G401 (cell line): Measurements from ENCODE around the gene ZPR1. TPM values are rescaled to one million over a fixed set of nuclear protein-coding genes. Genes with fewer than 3 reads are reported as not detected.
A peak's percentile ranks its signal among the peaks of the same experiment; 100 is the strongest.
"Not testable (repeated sequence)": the region's sequence is repeated elsewhere in the genome, so short reads cannot be mapped to it uniquely, and the experiment has no call there.

ENCODE experiments used
- DNase-seq: peaks from one replicate; pipeline ENCODE4 v3.0.0-alpha.2; 2015; ENCODE audit warnings: low spot score
- in situ Hi-C: cut with HindIII; loops from 2 replicates; pipeline ENCODE4 v1.10.0; 2016; ENCODE audit warnings: low sequenced_read_pairs, mixed read lengths
- total RNA-seq: library from RNA; depleted of rRNA; stranded (reverse); fragments of >200 nt; shearing (Covaris generic); gene quantifications from 2 replicates; pipeline ENCODE4 v1.2.3, GENCODE V29; 2014

The ZPR1 gene
- total RNA-seq, 1 experiment from 2014 or later, result 35.9 TPM

DNA sequence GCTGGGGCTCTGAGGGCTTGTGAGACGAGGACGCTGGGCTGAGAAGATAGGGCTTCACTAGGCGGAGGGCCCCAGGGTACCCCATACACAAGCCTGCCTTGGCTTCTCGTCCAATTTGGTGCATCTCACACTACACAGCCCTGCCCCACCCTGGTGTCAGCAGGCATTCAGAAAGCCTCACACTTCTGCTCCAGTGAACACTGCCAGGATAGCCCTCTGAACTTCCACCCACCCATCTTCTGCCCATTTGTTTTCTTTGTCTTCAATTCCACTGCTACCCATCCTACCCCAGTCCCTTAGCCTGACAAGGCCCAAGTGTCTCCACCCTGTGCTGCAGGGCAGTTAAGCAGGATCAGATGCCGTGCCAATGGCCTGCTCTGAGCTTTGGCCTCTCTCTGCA is 13.2 kb downstream of the ZPR1 start:
- in situ Hi-C loops, result no loop called here
- no peak for DNase-seq

- no peak for DNase-seq
- in situ Hi-C loops, result no loop called here
Observed at GRCh38 chr11:116773203-116774097, 14.4 kb downstream of the ZPR1 start.

DNA sequence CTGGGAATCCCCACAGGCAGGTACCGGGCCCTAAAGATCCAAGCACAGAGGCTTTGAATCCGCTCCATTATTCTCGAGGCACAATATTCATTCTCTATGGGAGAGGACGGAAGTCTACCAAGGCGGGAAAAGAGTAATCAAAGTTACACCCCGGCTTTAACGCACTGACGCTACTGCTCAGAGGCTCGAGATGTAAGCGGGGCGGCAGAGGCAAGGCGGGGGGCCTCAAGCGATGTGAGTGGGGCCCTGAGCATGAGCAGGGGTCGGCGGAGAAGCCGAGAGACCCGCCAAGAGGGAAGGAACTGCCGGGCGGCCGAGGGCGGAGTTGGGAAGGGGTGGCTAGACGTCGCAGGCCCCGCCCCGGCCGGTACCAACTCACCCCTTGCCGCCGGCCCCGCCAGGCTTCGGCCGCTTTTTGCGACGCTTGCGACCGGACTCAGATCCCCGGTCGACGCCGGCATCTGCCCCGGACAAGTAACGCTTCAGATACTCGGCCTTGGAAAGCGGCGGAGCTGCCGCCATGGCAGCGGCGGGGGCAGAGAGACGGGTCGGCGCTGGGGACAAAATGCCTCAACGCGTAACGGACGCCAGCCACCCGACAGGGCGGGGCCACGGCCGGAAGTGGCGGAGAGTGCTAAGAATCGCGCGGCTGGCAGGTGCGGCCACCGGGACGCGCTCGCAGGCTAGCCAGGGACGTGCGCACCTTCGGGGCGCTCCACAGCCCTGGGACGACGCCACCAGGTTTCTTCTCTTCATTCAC is 15.2 kb downstream of the ZPR1 start, which contains the start of gene BUD13:
BUD13 (minus strand) TSS at position 545 of the 760 bp plus-strand sequence; CDS start at position 522, 23 bp downstream.
- in situ Hi-C loops, result no loop called here
- DNase-seq, result peak; percentile 86

DNA sequence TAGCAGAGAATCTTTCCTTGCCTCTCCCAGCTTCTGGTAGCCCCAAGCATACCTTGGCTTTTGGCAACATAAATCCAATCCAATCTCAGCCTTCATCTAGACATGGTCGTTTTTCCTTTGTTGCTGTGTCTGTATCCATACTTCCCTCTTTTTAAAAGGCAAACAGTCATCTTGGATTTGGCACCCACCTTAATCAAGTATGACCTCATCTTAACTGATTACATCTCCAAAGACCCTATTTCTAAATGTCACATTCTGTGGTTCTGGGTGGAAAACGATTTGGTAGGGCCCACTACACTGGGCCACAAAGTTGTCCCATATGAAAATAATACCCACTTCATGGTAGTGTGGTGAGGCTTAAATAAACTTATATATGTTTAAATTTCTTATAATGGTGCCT is 15.9 kb downstream of the ZPR1 start:
- in situ Hi-C loops, result no loop called here

GRCh38 chr11:116762132-116762531 is 25.7 kb downstream of the ZPR1 start:
- in situ Hi-C loops, result no loop called here
- no peak for DNase-seq

More for the DNA sequence above, 15.9 kb downstream of the ZPR1 start:
- no peak for DNase-seq

DNA sequence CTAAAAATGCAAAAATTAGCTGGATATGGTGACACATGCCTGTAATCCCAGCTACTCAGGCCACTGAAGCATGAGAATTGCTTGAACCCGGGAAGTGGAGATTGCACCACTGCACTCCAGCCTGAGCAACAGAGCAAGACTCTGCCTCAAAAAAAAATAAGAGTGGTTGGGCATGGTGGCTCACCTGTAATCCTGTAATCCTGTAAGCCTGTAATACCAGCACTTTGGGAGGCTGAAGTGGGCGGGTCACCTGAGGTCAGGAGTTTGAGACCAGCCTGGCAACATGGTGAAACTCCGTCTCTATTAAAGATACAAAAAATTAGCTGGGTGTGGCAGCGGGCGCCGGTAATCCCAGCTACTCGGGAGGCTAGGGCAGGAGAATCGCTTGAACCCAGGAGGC is 31.8 kb downstream of the ZPR1 start:
- in situ Hi-C loops, DNase-seq: not testable (repeated sequence)

DNA sequence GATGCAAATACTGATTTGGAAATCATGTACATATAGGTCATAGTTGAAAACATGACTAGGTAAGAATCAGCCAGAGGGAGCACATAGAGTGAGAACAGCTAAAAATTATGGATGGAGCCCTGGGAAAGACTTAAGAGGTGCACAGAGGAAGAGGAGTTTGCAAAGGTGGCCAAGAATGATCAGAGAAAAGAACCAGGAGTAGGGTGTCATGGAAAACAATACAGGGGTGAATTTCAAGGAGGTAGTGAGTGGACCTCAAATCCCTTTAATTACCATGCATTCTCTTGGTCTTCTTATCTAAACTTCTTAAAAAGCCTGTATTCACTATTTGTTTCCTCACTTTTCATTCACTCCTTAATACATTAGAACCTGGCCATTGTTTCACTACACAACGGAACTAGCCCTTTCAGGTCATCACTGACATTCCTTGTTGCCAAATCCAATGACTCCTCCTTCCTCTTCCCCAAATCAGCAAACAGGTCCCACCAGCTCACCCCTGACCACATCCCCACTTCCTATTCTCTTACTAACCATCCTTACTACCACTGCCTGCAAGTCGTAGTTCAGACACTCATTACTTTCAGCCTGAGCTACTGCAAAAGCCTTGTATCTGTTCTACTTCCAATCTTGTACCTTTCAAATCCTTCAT is 37.6 kb downstream of the ZPR1 start:
- no peak for DNase-seq
- in situ Hi-C loops, result no loop called here

DNA sequence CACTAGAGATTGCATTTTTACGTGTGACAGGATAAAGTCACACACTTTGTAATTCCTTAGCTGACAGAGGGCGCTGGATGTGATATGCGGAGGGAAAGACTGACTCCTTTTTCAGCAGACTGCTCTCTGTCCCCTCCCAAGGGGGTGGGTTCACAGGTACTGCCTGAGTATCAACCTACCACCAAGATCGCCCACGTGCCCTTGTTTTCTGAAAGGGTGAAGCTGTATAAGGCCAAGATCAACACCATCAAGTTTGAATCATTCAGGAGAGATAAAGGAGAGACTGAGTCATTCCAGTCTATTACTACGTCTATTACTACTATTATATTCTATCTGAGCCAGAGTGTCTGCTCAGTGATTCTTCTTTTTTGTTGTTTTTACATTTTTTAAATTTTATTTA is 45.7 kb downstream of the ZPR1 start:
- no peak for DNase-seq

DNA sequence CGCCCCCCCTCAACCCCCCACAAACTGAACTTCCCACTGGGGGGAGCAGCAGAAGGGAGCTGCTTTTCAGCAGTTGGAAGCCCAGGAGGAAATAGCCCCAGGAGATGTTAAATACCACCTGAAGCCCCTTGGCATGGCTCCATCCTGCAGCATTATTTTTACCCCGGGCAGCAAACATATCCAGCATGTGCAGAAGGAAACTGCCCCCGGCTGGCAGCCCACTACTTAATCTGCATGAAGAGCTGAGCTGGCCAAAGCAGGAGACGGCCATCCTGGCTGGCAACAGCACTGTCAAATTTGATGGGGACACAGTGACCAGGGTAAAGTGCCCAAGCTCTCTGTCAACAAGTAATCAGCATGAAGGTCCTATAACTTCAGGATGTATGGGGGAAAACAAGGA is 47.1 kb downstream of the ZPR1 start:
- in situ Hi-C loops, result no loop called here
- DNase-seq, result no peak

More for the DNA sequence above, 45.7 kb downstream of the ZPR1 start:
- in situ Hi-C loops, result no loop called here

DNA sequence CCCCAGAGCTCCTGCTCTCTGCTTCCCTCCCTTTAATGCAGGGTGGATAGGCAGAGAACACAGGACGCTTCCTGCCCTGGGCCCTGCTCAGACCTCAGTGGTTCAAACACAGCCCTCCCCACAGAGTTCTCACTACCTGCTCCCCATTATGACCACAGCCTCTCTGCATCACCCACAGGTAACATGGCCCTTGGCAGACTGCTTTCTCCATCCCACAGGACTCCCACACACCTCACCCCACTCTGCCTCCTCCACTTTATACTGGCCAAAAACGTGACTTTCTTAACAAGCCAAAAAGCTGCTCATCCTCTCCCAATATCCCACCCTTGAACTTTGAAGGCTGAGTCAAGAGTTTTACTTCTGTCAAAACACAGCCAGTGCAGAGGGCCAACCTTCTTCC is 48.8 kb downstream of the ZPR1 start:
- no peak for DNase-seq
- in situ Hi-C loops, result no loop called here

- no peak for DNase-seq
- in situ Hi-C loops, result no loop called here
Observed at GRCh38 chr11:116736763-116737162, 51.1 kb downstream of the ZPR1 start.

DNA sequence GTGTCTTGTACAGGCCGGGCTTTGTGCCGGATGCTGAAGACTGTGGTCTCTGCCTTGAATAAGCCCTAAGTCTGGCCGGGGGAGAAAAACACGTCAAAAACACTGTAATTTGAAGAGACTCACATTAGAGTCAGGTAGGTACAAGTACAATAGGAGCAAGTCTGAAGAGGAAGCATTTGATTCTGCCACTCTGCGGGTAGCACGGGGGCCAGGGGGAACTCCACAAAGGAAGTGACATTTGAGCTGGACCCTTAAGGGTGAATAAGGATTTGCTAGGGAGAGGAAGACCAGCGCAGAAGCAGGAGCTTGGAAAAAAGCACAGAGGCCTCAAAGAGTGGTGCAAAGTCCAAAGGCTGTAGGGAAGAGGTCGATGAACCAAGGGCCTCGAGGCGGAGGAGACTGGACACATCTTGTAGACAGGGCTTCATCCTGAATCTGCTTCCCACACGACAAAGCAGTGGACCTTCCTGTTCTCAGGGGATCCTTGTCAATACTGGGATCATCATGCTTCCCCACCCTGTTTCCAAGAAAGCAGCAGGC is 53.8 kb downstream of the ZPR1 start:
- DNase-seq, result no peak
- in situ Hi-C loops, result no loop called here

GRCh38 chr11:116733043-116733755 is 54.6 kb downstream of the ZPR1 start:
- in situ Hi-C loops, result no loop called here
- DNase-seq, result no peak

DNA sequence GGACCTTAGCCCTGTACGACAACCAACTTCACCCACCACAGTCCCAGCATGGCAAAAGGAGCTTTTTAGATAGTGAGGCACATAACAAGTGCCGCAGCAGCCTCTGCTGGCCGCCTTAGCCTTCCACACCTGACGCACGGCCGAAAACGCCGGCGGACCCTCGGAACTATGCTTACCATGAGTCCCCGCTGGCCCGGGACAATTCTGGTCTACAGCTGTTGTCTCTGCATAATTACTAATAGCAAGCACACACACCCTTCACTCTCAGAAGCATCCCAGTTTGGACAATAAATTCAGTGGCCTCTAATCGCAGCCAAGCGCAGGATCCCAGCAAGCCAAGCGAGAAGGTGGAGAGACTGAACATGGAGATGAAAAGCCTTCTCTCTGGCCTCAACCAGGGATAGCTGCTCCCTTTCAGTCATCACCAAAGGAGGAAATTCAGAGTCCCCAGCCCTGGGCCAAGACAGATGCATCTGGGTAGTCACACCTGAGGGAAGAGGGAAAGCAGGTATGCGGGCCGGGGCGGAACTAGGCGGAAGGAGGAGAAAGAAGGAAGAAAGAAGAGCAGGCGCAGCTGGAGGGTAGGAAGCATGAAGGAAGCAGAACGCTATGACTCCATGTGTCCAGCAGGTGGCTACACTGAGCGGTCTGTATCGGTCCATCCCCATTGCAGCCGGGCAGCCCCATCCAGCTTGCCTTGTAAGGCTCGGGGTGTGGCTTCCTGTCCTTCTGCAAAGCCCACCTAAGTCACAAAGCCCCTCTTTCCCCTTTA is 55.4 kb downstream of the ZPR1 start:
- peak; percentile 68 for DNase-seq

GRCh38 chr11:116731821-116732220 is 56.0 kb downstream of the ZPR1 start:
- in situ Hi-C loops, result no loop called here
- peak; percentile 66 for DNase-seq

More for the DNA sequence above, 55.4 kb downstream of the ZPR1 start:
- in situ Hi-C loops, result no loop called here

DNA sequence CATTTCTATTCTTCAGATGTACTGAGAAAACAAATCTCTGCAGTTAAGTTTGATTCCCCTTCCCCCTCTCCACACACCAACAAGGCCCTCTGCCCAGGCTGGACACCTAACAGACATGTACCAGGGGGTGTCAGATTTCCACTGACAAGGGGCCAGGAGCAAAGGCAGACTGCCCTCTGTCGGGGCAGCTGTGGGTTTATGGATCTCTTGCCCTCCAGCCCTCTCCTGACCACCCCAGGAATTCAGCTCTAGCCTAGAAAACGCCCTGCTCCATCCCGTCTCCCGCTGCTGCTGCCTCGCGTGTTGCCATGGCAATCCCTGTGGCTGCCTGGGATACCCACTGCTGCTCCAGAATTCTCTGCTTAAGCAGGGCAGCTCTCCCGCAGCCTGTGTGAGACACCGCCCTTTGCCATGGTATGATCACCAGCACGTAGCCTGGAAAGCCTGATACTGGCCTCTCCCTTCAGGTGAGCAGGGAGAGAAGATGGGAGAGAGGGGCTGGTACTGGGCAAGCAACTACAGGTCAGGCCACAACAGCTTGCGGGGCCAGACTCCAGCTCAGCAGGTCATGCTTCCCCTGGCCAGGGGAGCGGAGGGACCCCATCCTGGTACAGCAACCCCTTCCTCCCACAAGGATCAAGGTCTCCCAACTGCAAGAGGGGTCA is 56.6 kb downstream of the ZPR1 start:
- DNase-seq, result peak; percentile 90
- in situ Hi-C loops, result no loop called here

DNA sequence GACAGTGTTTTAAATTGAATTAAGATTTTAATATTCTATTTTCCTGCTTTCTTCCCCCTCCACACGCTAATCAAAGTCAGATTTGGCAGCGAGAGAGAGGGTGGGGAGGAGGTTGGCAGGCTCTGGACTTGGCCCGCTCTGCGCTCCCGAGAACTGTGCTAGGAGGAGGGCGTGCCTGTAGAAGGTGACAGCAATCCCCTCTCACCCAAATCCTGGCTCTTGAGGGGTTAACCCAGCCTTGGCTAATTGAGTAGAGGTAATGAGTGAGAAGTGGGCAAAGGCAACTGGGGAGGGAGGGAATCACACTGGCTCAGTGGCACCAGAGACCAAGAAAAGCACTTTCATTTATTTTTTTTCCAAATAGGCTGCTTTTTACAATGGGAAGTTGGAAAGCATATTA is 57.2 kb downstream of the ZPR1 start:
- in situ Hi-C loops, result no loop called here

DNA sequence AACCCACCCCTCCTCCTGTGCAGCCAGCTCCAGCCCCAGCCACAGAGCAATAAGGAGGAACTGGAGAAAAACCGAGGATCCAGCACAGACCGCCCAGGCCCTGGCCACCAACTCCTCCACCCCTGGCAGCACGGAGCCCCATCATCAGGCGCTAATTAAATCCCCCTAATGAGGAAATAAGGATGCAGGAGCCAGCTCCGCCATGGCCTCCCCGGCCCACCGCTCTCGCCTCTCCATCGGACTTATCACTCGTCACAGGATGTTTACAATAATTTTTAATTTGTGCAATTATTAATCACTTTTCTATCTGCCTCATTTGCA is 57.6 kb downstream of the ZPR1 start:
- in situ Hi-C loops, result no loop called here
- DNase-seq, result no peak

More for the DNA sequence above, 57.2 kb downstream of the ZPR1 start:
- peak; percentile 74 for DNase-seq
